ENCODE measurements around the gene ZFYVE9.
A peak's percentile ranks its signal among the peaks of the same experiment; 100 is the strongest.

Gene ZFYVE9

DNA sequence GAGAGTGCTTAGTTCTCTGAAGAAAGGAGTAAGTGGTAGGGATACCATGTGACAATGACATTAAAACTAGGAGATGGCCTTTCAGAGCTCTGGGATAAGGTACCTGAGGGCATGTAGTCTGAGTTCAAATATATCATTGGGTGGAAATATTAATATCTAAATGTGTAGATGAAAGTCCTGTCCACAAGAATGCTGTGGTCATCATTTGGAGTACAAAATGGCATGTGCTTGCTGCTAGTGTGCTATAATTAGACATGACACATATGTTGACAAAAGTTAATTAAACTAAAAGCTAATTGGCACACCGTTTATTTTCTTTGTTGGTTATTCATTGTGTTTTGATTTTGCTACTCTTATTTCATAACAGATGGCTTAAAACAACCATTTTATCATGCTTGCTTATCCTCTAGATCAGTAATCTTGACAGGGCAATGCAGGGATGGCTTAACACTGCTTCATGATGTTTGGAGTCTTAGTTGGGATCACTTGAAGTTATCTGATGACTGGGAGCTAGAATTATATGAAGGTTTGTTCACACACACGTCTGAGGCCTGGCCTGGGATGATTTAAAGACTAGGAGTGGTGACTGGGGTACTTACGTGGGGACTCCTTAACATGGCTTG is 193.1 kb downstream of the ZFYVE9 start:
- DNase-seq (ENCODE audit: low read depth in 3 of 3) = no peak

DNA sequence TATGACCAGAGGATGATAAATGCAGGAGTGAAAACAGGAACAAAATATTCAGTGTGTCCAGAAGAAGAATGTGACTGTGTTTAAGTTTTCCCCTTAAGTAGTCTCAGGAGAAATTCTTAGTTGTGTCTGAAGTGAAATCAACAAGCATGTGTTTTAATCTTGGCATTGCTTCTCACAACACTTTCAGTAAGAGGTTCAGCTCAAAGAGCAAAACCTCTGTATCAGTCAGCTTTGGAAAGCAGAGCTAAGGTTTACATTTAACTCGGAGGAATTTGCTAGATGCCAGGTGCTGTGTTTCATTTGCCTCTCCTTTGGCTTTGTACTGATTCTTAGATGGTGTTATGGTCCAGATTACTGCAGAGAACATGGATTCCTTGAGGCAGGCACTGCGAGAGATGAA is 195.6 kb downstream of the ZFYVE9 start:
- DNase-seq (ENCODE audit: low read depth in 3 of 3) = no peak

GRCh38 chr1:52341655-52342260 is 199.9 kb downstream of the ZFYVE9 start:
- DNase-seq (ENCODE audit: low read depth in 3 of 3) = no peak

GRCh38 chr1:52343979-52344378 is 202.1 kb downstream of the ZFYVE9 start:
- DNase-seq (ENCODE audit: low read depth in 3 of 3) = no peak

GRCh38 chr1:52345252-52345651 is 203.4 kb downstream of the ZFYVE9 start:
- DNase-seq (ENCODE audit: low read depth in 3 of 3) = no peak

- no peak for DNase-seq (ENCODE audit: low read depth in 3 of 3)
Observed at GRCh38 chr1:52346653-52347052, 204.8 kb downstream of the ZFYVE9 start.

- DNase-seq (ENCODE audit: low read depth in 3 of 3) = no peak
Observed at GRCh38 chr1:52348704-52349300, 206.9 kb downstream of the ZFYVE9 start.

- DNase-seq (ENCODE audit: low read depth in 3 of 3) = no peak
Observed at GRCh38 chr1:52352690-52353089, 210.8 kb downstream of the ZFYVE9 start.

DNA sequence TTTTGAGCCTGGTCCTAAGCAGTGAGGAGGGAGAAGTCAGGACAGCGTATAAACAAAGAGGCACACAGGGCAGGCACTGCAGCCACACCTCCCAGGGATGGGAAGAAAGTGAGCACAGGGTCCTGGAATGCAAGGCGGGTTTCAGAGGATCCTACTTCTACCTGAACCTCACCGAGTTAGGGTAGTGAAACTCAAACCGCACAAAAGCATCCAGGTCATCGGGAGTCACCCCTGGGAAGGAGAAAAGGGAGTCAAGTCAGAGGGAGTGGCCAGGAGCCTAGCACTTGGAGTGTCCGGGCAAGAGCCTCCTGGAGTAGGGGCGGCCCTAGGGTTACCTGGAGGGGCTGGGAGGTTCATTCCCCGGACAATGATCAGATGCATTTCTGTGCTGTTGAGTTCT is 213.5 kb downstream of the ZFYVE9 start:
- DNase-seq (ENCODE audit: low read depth in 3 of 3) = no peak

DNA sequence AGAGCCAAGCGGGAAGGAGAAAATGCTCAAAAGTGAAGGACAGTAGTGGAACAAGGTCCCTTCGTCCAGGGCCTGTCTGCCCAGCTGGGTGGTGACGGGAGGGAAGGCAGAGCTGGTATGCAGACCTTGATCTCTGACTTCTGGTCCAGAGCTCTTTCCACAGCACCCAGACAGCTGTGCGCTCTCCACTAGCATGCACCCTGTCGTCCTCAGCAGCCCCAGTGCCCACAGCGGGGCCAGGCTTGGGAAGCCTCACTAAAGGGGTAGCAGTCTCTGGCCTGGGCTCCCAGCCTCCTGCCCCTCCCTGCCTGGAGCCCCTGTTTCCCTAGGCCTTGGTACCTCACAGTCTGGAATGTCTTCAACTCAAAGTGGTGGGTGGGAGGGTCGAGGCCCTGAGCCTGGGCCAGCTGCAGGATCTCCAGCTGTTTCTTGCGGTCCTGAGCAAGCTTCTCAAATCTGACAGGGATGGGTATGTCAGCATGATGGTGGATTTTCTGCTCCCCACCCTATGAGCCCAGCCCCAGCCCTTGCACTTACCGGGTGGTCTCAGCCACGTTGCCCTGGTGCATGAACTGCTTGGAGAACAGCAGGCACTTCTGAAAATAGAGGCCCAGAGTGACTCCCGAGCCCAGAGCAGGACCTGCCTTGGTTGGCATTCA is 214.1 kb downstream of the ZFYVE9 start:
- DNase-seq (ENCODE audit: low read depth in 3 of 3) = no peak

DNA sequence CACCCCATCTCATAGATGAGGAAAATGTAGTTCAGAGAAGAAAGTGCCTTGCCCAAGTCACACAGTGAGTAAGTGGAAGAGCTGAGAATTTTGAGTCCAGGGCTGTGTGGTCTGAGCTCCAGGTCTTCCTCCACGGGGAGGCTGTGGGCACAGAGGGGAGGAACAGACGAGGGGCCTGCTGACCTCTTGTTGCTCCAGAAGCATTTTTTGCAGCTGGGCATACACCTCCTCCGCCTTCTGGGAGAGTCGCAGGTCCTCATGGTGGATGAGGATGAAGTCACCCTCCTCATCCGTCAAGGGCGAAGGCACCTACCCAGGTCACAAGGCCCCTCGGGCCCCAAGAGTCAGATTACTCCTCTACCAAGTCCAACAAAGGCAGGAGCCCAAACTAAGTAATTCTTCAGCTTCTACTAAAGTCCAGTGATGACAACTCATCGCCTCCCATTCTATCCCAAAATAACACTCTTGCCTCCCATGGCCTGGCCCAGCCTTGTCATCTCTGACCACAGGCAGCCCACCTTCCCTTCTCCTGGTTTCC is 215.0 kb downstream of the ZFYVE9 start:
- DNase-seq (ENCODE audit: low read depth in 3 of 3) = no peak

DNA sequence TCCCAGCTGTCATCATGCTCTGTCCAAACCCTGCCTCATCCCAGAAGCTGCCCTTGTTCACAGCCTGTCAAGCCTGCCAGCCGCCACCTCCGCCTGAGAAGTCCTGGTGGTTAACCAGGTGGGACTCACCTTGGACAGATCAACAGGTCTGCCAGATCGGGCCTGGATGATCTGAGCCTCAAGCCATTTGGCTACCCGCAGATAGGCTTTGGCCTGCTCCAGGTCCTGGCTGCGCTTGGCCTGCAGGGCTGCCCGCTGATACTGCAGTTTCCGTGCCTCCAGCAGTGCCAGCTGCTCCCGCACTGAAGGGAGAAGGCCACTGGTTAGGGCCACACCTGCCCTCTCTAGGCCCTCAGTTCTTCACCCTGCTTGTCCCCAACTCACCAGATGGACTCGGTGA is 215.5 kb downstream of the ZFYVE9 start:
- DNase-seq (ENCODE audit: low read depth in 3 of 3) = no peak

- no peak for DNase-seq (ENCODE audit: low read depth in 3 of 3)
Observed at GRCh38 chr1:52358851-52359497, 217.1 kb downstream of the ZFYVE9 start.

GRCh38 chr1:52359676-52360594 is 218.0 kb downstream of the ZFYVE9 start:
- DNase-seq (ENCODE audit: low read depth in 3 of 3) = no peak

- DNase-seq (ENCODE audit: low read depth in 3 of 3) = no peak
Observed at GRCh38 chr1:52360595-52360968, 218.7 kb downstream of the ZFYVE9 start.

DNA sequence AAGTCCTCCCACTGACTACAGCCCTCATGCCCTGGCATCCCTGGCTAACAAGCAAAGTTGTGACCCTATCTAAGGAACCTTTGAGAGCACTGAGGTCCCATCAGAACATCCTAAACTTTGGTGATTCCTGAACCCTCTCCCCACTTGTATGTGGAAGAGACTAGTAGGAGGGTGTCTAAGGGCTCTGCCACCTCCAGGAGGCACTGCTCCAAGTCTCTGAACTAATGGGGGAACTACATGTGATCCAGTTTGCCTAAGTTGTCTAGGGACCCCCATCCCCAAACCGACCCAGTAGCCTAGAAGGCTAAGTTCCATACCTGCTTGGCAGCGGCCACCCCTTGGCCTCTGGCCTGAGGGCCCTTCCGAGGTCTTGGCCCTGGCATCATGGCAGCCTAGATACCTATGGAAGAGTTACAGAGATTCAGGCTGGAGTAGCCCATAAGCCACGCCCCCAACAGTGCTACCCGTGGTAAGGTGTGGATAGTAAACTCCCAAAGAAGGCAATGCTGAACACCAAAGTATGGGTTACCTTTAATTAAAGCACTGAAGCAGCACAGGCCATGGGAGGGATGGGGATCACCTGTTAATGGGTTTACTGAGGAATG is 222.4 kb downstream of the ZFYVE9 start:
- peak in 1 of 3 donors; percentile 16 for DNase-seq (ENCODE audit: low read depth in 3 of 3)

DNA sequence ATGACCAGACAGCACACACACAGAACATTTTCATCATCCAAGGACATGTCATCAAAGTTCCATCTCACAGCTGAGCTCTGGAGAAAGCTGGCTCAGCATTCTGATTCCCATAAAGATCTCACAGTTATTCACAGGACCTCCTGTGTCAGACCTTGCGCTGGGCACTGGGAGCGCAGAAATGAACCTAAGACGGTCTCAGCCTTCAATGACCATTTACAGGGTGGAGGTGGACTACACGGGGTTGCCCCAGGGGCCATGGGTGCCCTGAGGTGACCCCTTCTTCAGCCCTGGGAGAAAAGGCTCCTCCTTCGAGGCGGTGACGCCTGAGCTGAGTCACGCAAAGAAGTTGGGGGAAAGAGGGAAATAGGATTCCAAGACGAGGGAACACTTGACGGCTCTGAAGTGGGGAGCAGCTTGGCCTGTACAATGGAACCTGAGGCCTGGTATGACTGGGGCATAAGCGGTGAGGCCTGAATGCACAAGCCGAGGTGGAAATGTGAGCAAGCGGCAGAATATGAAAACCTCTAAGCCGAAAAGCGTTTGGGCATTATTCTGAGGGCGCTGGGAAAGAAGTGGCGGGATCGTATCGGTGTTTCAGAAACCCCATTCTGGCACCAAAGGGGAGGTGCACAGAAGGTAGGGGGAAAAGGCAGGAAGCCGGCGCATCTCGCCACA is 223.3 kb downstream of the ZFYVE9 start:
- DNase-seq (ENCODE audit: low read depth in 3 of 3) = peak in 1 of 3 donors; percentile 9

- peak; percentile 98 to 99 (median 98) for DNase-seq (ENCODE audit: low read depth in 3 of 3)
Observed at GRCh38 chr1:52365746-52366516, 224.0 kb downstream of the ZFYVE9 start, which contains the start of gene CC2D1B. Gene CC2D1B (minus strand): TSS chr1:52366205. CDS start chr1:52364620, 1,585 bp downstream.

DNA sequence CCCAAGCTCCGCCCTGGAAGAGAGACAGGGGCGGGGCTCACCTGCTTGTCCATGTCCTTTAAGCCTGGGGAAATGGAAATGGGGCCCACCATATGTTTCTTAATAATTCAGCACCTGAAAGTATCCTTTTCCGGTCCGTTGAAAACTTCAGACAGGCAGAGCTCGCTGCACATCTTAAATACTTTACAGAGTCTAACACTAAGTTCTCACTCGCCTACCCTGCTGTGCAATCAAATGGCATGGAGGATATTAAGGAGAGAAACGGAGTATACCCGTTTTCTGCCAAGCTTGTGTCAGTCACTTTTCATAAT is 224.6 kb downstream of the ZFYVE9 start:
- no peak for DNase-seq (ENCODE audit: low read depth in 3 of 3)

Data from stimulated activated CD4-positive, alpha-beta T cell treated with anti-CD3 and anti-CD28 coated beads, TNF-alpha, amount 100 ng/mL, for 48 hours (primary cell).